Upper lobe of left lung (tissue), 4 donors: ENCODE data around the gene NCDN.

Source experiments
- POLR2A ChIP-seq, 4 donors: fragments of 450-650 bp; IDR thresholded peaks; one replicate each; pipeline ENCODE4 v1.5.1; 2016 to 2017; ENCODE audit warnings: antibody characterized with exemption in 4 of 4, mild to moderate bottlenecking in 2 of 4
- POLR2AphosphoS5 ChIP-seq, 2 donors: sonication (generic); formaldehyde crosslinking; IDR thresholded peaks; one replicate each; pipeline ENCODE4 v1.5.1; 2017; ENCODE audit warnings: antibody characterized with exemption in 2 of 2
- TF ChIP-seq, protein P1 (sequence below), 6 experiments: fragments of 450-650 bp in 4 of 6; fragments of 200-600 bp in 2 of 6; sonication (generic) in 2 of 6; IDR thresholded peaks; one replicate each; pipeline ENCODE4 v1.5.1; 2016 to 2019; ENCODE audit warnings: antibody characterized with exemption in 6 of 6

DNA sequence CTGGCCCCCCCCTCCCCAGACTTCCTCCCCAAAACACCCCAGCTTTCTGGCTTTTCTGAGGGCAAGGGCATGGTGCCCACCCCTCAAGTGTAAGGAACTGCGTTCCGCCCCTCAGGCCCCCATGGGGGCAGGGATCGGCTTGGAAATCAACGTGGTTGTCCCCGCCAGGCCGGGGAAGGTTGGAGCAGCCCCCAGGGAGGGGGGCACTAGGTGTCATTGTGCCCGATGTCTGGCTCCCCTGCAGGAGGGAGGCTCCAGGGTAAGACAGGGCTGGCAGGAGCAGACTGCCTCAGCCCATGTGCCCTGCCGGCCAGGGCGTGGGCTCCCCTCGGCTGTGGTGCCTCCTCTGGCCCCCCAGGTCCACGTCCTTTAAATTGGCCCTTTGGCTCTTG lies 8.1 kb downstream of the NCDN start:
- TF ChIP-seq, protein P1, sequence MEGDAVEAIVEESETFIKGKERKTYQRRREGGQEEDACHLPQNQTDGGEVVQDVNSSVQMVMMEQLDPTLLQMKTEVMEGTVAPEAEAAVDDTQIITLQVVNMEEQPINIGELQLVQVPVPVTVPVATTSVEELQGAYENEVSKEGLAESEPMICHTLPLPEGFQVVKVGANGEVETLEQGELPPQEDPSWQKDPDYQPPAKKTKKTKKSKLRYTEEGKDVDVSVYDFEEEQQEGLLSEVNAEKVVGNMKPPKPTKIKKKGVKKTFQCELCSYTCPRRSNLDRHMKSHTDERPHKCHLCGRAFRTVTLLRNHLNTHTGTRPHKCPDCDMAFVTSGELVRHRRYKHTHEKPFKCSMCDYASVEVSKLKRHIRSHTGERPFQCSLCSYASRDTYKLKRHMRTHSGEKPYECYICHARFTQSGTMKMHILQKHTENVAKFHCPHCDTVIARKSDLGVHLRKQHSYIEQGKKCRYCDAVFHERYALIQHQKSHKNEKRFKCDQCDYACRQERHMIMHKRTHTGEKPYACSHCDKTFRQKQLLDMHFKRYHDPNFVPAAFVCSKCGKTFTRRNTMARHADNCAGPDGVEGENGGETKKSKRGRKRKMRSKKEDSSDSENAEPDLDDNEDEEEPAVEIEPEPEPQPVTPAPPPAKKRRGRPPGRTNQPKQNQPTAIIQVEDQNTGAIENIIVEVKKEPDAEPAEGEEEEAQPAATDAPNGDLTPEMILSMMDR (IDR thresholded peaks at IDR 0.05), result no peak
- no peak for TF ChIP-seq POLR2AphosphoS5 (IDR thresholded peaks at IDR 0.05)
- TF ChIP-seq POLR2A (IDR thresholded peaks at IDR 0.05), result no peak
